K562 (cell line): Measurements from ENCODE around the gene NTS. TPM values are rescaled to one million over a fixed set of nuclear protein-coding genes. Genes with fewer than 3 reads are reported as not detected.

ENCODE experiments used
- ATAC-seq: fragments of 200-7000 bp; cut with Tn5 transposase; 3 replicates; pipeline ENCODE4 v1.9.1; 2020; ENCODE audit warnings: moderate library complexity
- BruUV-seq: library from RNA; stranded (reverse); fragments of 400-500 nt; replicated peaks from 2 replicates; lab custom pipeline; 2021; lab: Mats Ljungman, UMichigan
- CTCF ChIA-PET: fragments of 300-600 bp; formaldehyde crosslinking; extraction: SDS; loops from one replicate; lab custom pipeline; 2021; ENCODE audit warnings: low intra/inter-chr PET ratio; lab: Yijun Ruan, JAX
- POLR2A ChIA-PET: fragments of 300-600, 350-650 bp; sonication (Branson Sonifier 250); formaldehyde crosslinking; extraction: SDS; loops from one replicate; lab custom pipeline; 2021; ENCODE audit warnings: antibody characterized with exemption, inconsistent platforms; lab: Yijun Ruan, JAX
- DNase-seq, 4 experiments: peaks; one replicate each; pipeline versions ENCODE4 v3.0.0 to v3.0.0-alpha.2; 2011 to 2018; ENCODE audit warnings: low spot score in 3 of 4, mixed read lengths in 3 of 4; ENCODE audit errors: extremely low read depth in 1 of 4
- FAIRE-seq: peaks from 2 replicates; lab custom pipeline; 2011; peaks lifted over from hg19 to GRCh38; lab: Jason Lieb, UNC
- H2AFZ ChIP-seq: 2 replicates; pipeline ENCODE4 v1.6.0; 2011; ENCODE audit warnings: low read depth, low read length, control low read depth, inconsistent platforms
- H3K27ac ChIP-seq: fragments of 200-600 bp; 3 replicates; pipeline ENCODE4 v1.8.0; 2011; ENCODE audit warnings: low read depth, mild to moderate bottlenecking, control low read depth, inconsistent platforms, low read length, moderate library complexity, mixed read lengths; ENCODE audit errors: extremely low read depth
- H3K27me3 ChIP-seq, 2 experiments: fragments of 300-600 bp in 1 of 2; 2 replicates in 1 of 2; 3 replicates in 1 of 2; pipeline versions ENCODE4 v1.6.0 to v1.8.0; 2011; ENCODE audit warnings: inconsistent platforms in 2 of 2, low read length in 2 of 2, mild to moderate bottlenecking in 1 of 2, mixed read lengths in 1 of 2, moderate library complexity in 1 of 2; ENCODE audit not compliant: control insufficient read depth in 2 of 2, insufficient read depth in 2 of 2
- H3K36me3 ChIP-seq: fragments of 300-600 bp; 3 replicates; pipeline ENCODE4 v1.8.0; 2011; ENCODE audit warnings: mild to moderate bottlenecking, low read length, inconsistent platforms; ENCODE audit not compliant: control insufficient read depth, insufficient read depth
- H3K4me1 ChIP-seq, 2 experiments: fragments of 200-600 bp in 1 of 2; replicated peaks in 1 of 2; 2 replicates in 1 of 2; 3 replicates in 1 of 2; pipeline versions ENCODE4 v1.5.1 to v1.8.0; 2011; ENCODE audit warnings: inconsistent platforms in 2 of 2, low read length in 2 of 2, mild to moderate bottlenecking in 1 of 2, mixed read lengths in 1 of 2, moderate library complexity in 1 of 2; ENCODE audit not compliant: control insufficient read depth in 2 of 2, insufficient read depth in 2 of 2
- H3K4me2 ChIP-seq: 2 replicates; pipeline ENCODE4 v1.6.1; 2011; ENCODE audit warnings: low read length, control low read depth, inconsistent platforms, mixed read lengths; ENCODE audit not compliant: insufficient read depth
- H3K4me3 ChIP-seq: fragments of 200-600 bp; sonication (generic), shearing (Covaris generic); 2 replicates; pipeline ENCODE4 v1.5.1; 2016; ENCODE audit warnings: control low read depth, inconsistent platforms
- H3K79me2 ChIP-seq: fragments of 200-600 bp; 3 replicates; pipeline ENCODE4 v1.8.0; 2011; ENCODE audit warnings: low read length, inconsistent platforms; ENCODE audit not compliant: control insufficient read depth, insufficient read depth
- H3K9ac ChIP-seq, 2 experiments: 2 replicates each; pipeline versions ENCODE4 v1.6.0 to v1.6.1; 2011; ENCODE audit warnings: low read depth in 2 of 2, low read length in 2 of 2, control low read depth in 1 of 2, inconsistent platforms in 1 of 2, mild to moderate bottlenecking in 1 of 2, mixed read lengths in 1 of 2; ENCODE audit not compliant: insufficient read depth in 1 of 2
- H3K9me1 ChIP-seq: one replicate; pipeline ENCODE4 v1.6.0; 2011; ENCODE audit warnings: inconsistent platforms, mild to moderate bottlenecking, low read length, moderate library complexity; ENCODE audit not compliant: control insufficient read depth, insufficient read depth
- H3K9me3 ChIP-seq: replicated peaks from 2 replicates; pipeline ENCODE4 v1.5.1; 2011; ENCODE audit warnings: low read depth, low read length, inconsistent platforms; ENCODE audit not compliant: control insufficient read depth, insufficient read depth
- H4K20me1 ChIP-seq: replicated peaks from 2 replicates; pipeline ENCODE4 v1.6.1; 2011; ENCODE audit warnings: low read length, inconsistent platforms, mixed read lengths; ENCODE audit not compliant: control insufficient read depth, insufficient read depth
- BRD4 ChIP-seq: fragments of 200-600 bp; sonication (generic); IDR thresholded peaks from 2 replicates; pipeline ENCODE4 v1.6.1; 2017; ENCODE audit warnings: inconsistent platforms
- BRD9 ChIP-seq: fragments of 450-650 bp; IDR thresholded peaks from 2 replicates; pipeline ENCODE4 v1.6.1; 2018; ENCODE audit warnings: low read depth; ENCODE audit not compliant: partially characterized antibody
- KLF16 ChIP-seq: IDR thresholded peaks from 2 replicates; pipeline ENCODE4 v1.6.1; 2016; ENCODE audit warnings: antibody characterized with exemption
- NBN ChIP-seq: fragments of 450-650 bp; IDR thresholded peaks from 2 replicates; pipeline ENCODE4 v1.6.1; 2016; ENCODE audit warnings: low read depth, mild to moderate bottlenecking
- NFE2 ChIP-seq: IDR thresholded peaks from 2 replicates; pipeline ENCODE4 v1.6.1; 2014; ENCODE audit warnings: antibody characterized with exemption, low read depth
- POLR2G ChIP-seq: fragments of 200-400 bp; formaldehyde crosslinking; IDR thresholded peaks from 2 replicates; pipeline ENCODE4 v1.6.1; 2017; ENCODE audit warnings: low read depth, mild to moderate bottlenecking, antibody characterized with exemption, low read length, moderate library complexity
- SIRT6 ChIP-seq: IDR thresholded peaks from one replicate; pipeline ENCODE4 v1.6.1; 2012; ENCODE audit warnings: low read depth, mild to moderate bottlenecking, control low read depth, inconsistent platforms, low read length, moderate library complexity
- SMARCC2 ChIP-seq: fragments of 450-650 bp; IDR thresholded peaks from 2 replicates; pipeline ENCODE4 v1.6.1; 2017; ENCODE audit warnings: antibody characterized with exemption, moderate library complexity, mild to moderate bottlenecking, low read depth
- SNIP1 ChIP-seq: fragments of 450-650 bp; IDR thresholded peaks from 2 replicates; pipeline ENCODE4 v1.7.1; 2017; ENCODE audit warnings: low read depth, mild to moderate bottlenecking
- SP2 ChIP-seq: IDR thresholded peaks from 2 replicates; pipeline ENCODE4 v1.6.1; 2011; ENCODE audit warnings: mild to moderate bottlenecking, low read depth, low read length, moderate library complexity; ENCODE audit not compliant: poor library complexity, severe bottlenecking; ENCODE audit errors: extremely low read depth
- U2AF2 ChIP-seq: fragments of 200-400 bp; formaldehyde crosslinking; optimal IDR thresholded peaks from 2 replicates; pipeline ENCODE3; 2017; ENCODE audit warnings: low read depth, mild to moderate bottlenecking, low read length
- ZBTB17 ChIP-seq: fragments of 450-650 bp; formaldehyde crosslinking; IDR thresholded peaks from 2 replicates; pipeline ENCODE4 v1.4.0; 2020; ENCODE audit warnings: mild to moderate bottlenecking
- ZNF175 ChIP-seq: fragments of 200-800 bp; sonication (Bioruptor generic); IDR thresholded peaks from 2 replicates; pipeline ENCODE4 v1.6.1; 2016; ENCODE audit warnings: low read depth, mild to moderate bottlenecking, missing genetic modification characterization, missing compliant biosample characterization
- ZNF184 ChIP-seq: sonication (generic); formaldehyde crosslinking; IDR thresholded peaks from 2 replicates; pipeline ENCODE4 v1.5.0; 2020; ENCODE audit warnings: missing genetic modification reagents
- in situ Hi-C: fragments of 300-500 bp; cut with MboI; formaldehyde crosslinking; loops from 4 replicates; pipeline ENCODE4 v1.15.0; 2018; ENCODE audit warnings: inconsistent platforms, mixed read lengths
- intact Hi-C: fragments of 100-400 bp; cut with micrococcal nuclease; formaldehyde crosslinking; loops from 2 replicates; pipeline ENCODE4 v1.14.2; 2022
- polyA plus RNA-seq, 8 experiments: library from polyadenylated mRNA; depleted of rRNA in 4 of 8; stranded (reverse) in 5 of 8; unstranded in 3 of 8; fragments of >200 nt; fragmentation: Nextera tagmentation in 2 of 8; fragmentation: Illumina TruSeq in 1 of 8; extraction: Ambion mirVana in 2 of 8; extraction: Trizol in 1 of 8; gene quantifications; 2 replicates each; pipeline versions ENCODE4 v1.2.1 to v1.2.3, GENCODE V29; 2011 to 2014; ENCODE audit warnings: inconsistent platforms in 1 of 8, missing spikeins in 1 of 8
- total RNA-seq, 7 experiments: library from RNA; depleted of rRNA in 6 of 7; stranded (reverse); fragments of >200 nt in 6 of 7; fragmentation: Illumina TruSeq in 2 of 7; extraction: Trizol in 2 of 7; gene quantifications; 2 replicates each; pipeline versions ENCODE4 v1.2.1 to v1.2.3, GENCODE V29; 2011 to 2021; ENCODE audit warnings: low replicate concordance in 1 of 7
- TF ChIP-seq, protein P1 (sequence below): fragments of 250-450 bp; sonication (Bioruptor Pico); IDR thresholded peaks from 2 replicates; pipeline ENCODE4 v1.9.0; 2021; ENCODE audit warnings: mild to moderate bottlenecking, inconsistent platforms
- TF ChIP-seq, protein P2 (sequence below): fragments of 450-650 bp; formaldehyde crosslinking; IDR thresholded peaks from 2 replicates; pipeline ENCODE4 v1.4.0; 2020; ENCODE audit warnings: mild to moderate bottlenecking, moderate library complexity
- TF ChIP-seq, protein P3 (sequence below), 3 experiments: IDR thresholded peaks in 2 of 3; conservative IDR thresholded peaks in 1 of 3; 2 replicates each; pipeline ENCODE4 v1.5.1; 2011 to 2012; ENCODE audit warnings: low read length in 3 of 3, mild to moderate bottlenecking in 3 of 3, control low read depth in 2 of 3, improper control_type of control experiment in 1 of 3, inconsistent platforms in 1 of 3, low read depth in 1 of 3, mixed read lengths in 1 of 3, moderate library complexity in 1 of 3; ENCODE audit not compliant: insufficient read depth in 2 of 3

Gene NTS
- total and polyA plus RNA-seq, 9 of the 15 experiments (the other 6 are each of a cell fraction or from before 2014, with no cell fraction given) = 0.09 to 3.4 (median 0.18) TPM; not detected in 2

DNA sequence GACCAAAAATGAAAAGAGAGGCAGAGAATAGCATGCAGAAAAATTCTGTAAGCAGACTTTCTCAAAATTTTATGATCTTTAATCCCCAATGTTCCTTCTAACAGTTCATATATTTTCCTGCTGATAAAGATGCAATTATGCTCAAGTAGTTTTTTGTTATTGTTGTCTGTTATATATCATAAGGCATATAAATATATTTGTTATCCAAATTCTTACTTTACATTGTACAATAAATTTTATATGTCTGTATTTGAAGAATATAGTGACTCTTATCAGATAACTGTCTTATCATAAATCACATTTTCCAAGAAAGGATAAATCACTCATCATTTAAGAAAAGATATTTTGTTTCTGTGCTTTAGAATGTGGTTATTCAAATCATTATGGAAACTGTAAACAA is 40.5 kb upstream of the NTS start:
- POLR2A ChIA-PET = no interaction called here
- CTCF ChIA-PET = no interaction called here
- no peaks in the 10 kb centered on the region for H3K9me1 ChIP-seq
- ATAC-seq (no peak), FAIRE-seq (no peak), DNase-seq (no peak)
- intact Hi-C loops (no loop called here), in situ Hi-C loops (no loop called here)
- no peak overlapping the region for H2AFZ ChIP-seq
- H3K27ac ChIP-seq = no peak overlapping the region
- H3K9me3 ChIP-seq = no peaks in the 10 kb centered on the region
- H3K79me2 ChIP-seq = no peaks in the 10 kb centered on the region
- no peak overlapping the region for H3K9ac ChIP-seq
- no peaks in the 10 kb centered on the region for H3K36me3 ChIP-seq
- no peak overlapping the region for H3K4me2 ChIP-seq
- no peaks in the 10 kb centered on the region for H3K4me1 ChIP-seq
- H3K4me3 ChIP-seq = no peak overlapping the region
- H3K27me3 ChIP-seq = no peaks in the 10 kb centered on the region
- no peaks in the 10 kb centered on the region for H4K20me1 ChIP-seq
- no TSS peak for BruUV-seq
- TF ChIP-seq SIRT6 (no peak), KLF16 (no peak), ZBTB17 (CRISPR knock-in tag) (no peak), BRD4 (no peak), ZNF184 (CRISPR knock-in tag) (no peak), ZNF175 (CRISPR knock-in tag) (no peak), NBN (no peak), NFE2 (no peak), BRD9 (no peak), SMARCC2 (no peak), U2AF2 (no peak), POLR2G (no peak), SNIP1 (no peak), SP2 (no peak)
- TF ChIP-seq, protein P1, sequence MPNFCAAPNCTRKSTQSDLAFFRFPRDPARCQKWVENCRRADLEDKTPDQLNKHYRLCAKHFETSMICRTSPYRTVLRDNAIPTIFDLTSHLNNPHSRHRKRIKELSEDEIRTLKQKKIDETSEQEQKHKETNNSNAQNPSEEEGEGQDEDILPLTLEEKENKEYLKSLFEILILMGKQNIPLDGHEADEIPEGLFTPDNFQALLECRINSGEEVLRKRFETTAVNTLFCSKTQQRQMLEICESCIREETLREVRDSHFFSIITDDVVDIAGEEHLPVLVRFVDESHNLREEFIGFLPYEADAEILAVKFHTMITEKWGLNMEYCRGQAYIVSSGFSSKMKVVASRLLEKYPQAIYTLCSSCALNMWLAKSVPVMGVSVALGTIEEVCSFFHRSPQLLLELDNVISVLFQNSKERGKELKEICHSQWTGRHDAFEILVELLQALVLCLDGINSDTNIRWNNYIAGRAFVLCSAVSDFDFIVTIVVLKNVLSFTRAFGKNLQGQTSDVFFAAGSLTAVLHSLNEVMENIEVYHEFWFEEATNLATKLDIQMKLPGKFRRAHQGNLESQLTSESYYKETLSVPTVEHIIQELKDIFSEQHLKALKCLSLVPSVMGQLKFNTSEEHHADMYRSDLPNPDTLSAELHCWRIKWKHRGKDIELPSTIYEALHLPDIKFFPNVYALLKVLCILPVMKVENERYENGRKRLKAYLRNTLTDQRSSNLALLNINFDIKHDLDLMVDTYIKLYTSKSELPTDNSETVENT (CRISPR knock-in tag) = no peak
- TF ChIP-seq, protein P2, sequence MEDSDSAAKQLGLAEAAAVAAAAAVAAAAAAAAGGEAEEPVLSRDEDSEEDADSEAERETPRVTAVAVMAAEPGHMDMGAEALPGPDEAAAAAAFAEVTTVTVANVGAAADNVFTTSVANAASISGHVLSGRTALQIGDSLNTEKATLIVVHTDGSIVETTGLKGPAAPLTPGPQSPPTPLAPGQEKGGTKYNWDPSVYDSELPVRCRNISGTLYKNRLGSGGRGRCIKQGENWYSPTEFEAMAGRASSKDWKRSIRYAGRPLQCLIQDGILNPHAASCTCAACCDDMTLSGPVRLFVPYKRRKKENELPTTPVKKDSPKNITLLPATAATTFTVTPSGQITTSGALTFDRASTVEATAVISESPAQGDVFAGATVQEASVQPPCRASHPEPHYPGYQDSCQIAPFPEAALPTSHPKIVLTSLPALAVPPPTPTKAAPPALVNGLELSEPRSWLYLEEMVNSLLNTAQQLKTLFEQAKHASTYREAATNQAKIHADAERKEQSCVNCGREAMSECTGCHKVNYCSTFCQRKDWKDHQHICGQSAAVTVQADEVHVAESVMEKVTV (CRISPR knock-in tag) = no peak
- TF ChIP-seq, protein P3, sequence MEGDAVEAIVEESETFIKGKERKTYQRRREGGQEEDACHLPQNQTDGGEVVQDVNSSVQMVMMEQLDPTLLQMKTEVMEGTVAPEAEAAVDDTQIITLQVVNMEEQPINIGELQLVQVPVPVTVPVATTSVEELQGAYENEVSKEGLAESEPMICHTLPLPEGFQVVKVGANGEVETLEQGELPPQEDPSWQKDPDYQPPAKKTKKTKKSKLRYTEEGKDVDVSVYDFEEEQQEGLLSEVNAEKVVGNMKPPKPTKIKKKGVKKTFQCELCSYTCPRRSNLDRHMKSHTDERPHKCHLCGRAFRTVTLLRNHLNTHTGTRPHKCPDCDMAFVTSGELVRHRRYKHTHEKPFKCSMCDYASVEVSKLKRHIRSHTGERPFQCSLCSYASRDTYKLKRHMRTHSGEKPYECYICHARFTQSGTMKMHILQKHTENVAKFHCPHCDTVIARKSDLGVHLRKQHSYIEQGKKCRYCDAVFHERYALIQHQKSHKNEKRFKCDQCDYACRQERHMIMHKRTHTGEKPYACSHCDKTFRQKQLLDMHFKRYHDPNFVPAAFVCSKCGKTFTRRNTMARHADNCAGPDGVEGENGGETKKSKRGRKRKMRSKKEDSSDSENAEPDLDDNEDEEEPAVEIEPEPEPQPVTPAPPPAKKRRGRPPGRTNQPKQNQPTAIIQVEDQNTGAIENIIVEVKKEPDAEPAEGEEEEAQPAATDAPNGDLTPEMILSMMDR (IDR thresholded peaks at IDR 0.05 in 2 of 3, conservative IDR thresholded peaks at IDR 0.05 in 1 of 3; ENCODE audit: insufficient read depth in 2 of 3, low read depth in 1 of 3, low read length in 3 of 3) = no peak
